Activated T-helper 17 cell treated with anti-CD3 and anti-CD28 coated beads, Interleukin-2, amount 50 U/mL, for 72 hours (primary cell): ENCODE results near the gene KRT12. TPM values are rescaled to one million over a fixed set of nuclear protein-coding genes. Genes with fewer than 3 reads are reported as not detected.

ENCODE experiments used
- ATAC-seq: fragments of 150-1000 bp; cut with Tn5 transposase; replicated peaks from 2 replicates; pipeline ENCODE4 v1.10.0; 2021; ENCODE audit warnings: mild to moderate bottlenecking, moderate library complexity
- H3K27ac Mint-ChIP-seq: one replicate; pipeline ENCODE4 v1.8.0; 2022; ENCODE audit warnings: mixed read lengths
- H3K27me3 Mint-ChIP-seq: one replicate; pipeline ENCODE4 v1.8.0; 2022; ENCODE audit warnings: mixed read lengths
- H3K36me3 Mint-ChIP-seq: one replicate; pipeline ENCODE4 v1.8.0; 2022; ENCODE audit warnings: low read depth, mild to moderate bottlenecking, mixed read lengths
- H3K4me1 Mint-ChIP-seq: one replicate; pipeline ENCODE4 v1.8.0; 2022; ENCODE audit warnings: mixed read lengths
- H3K4me3 Mint-ChIP-seq: one replicate; pipeline ENCODE4 v1.8.0; 2022; ENCODE audit warnings: mild to moderate bottlenecking, mixed read lengths
- H3K9me3 Mint-ChIP-seq: one replicate; pipeline ENCODE4 v1.8.0; 2022; ENCODE audit warnings: mixed read lengths
- total RNA-seq, 2 donors: library from RNA; stranded (reverse); gene quantifications; one replicate each; pipeline ENCODE4 v1.2.3, GENCODE V29; 2022

Gene KRT12
- not detected for total RNA-seq

DNA sequence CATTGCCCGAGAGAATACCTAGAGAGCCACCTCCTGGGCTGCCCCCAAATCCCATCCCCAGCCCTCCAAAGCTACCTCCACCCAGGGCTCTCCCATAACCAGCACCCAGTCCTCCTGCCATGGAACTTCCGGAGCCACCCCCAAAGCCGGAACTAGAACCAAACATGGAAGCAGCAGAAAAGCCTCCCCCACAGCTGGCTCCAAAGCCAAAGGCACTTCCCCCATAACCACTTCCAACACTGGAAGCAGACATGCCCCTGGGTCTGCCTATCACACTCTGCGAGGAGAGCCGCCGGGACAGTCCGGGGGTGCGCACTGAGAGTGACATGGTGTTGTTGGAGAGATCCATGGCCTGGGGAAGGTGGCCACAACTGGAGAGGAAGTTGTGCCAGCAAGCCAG, at the start of gene KRT12:
Gene KRT12 (minus strand): TSS at position 386 of the 400 bp plus-strand sequence. CDS start 37 bp downstream, at position 349.
- Mint-ChIP-seq H3K4me3 (no peak within 1 kb of the TSS), H3K27ac (no peak within 1 kb of the TSS), H3K27me3 (peaks cover 19% of the 10 kb centered on the region), H3K36me3 (no peaks in the 10 kb centered on the region), H3K4me1 (no peaks in the 10 kb centered on the region), H3K9me3 (no peaks in the 10 kb centered on the region)
- no peak for ATAC-seq

DNA sequence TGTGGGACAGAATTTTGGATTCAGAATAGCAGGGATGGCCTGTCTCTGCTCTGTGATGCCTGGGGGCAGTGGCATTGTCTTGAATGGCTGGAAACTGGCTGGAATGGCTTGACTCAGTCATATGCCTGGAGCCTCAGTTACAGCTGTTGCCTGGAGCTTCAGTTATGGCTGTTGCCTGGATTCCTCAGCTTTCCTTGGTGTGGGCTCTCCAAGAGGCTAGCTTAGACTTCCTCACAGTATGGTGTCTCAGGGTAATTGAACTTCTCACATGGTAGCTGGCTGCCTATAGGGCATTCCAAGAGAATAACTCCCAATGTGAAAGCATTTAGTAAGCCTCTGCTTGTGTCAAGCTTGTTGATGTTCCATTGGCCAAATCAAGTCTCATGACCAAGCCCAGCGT, 49.3 kb upstream of the KRT12 start:
- H3K27me3 Mint-ChIP-seq: peaks cover 6% of the 10 kb centered on the region

DNA sequence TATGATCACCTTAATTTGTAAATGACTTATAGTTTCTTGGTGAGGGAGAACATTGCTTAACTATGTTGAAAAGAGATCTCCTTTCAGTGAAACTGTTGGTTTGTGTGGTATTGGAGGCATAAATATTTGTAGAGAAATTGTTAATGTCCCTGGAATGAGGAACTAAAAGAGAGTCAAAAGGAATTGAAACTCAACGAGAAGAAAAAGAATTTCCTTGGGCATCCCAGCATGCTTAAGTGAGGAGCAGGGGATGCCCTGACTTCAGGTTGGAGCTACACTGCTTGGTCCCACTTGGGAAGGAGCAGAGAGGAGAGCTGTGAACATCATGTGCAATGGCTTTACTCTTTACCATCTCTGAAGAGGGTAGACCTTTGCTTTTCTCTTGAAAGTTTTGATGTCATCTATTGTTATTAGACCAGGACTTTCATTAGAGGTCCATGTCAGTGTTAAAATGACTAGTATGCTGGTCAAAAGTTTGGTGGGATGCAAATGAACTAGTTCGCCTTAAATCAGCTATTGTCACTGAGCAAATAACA, 48.8 kb upstream of the KRT12 start:
- peak; percentile 20 for ATAC-seq
- Mint-ChIP-seq H3K36me3 (no peaks in the 10 kb centered on the region), H3K9me3 (no peaks in the 10 kb centered on the region), H3K27me3 (peaks cover 6% of the 10 kb centered on the region), H3K4me1 (peaks cover 3% of the 10 kb centered on the region), H3K27ac (peak overlapping the region; percentile 86), H3K4me3 (no peak overlapping the region)

More for the DNA sequence above, 49.3 kb upstream of the KRT12 start:
- no peak for ATAC-seq
- Mint-ChIP-seq H3K4me1 (peaks cover 3% of the 10 kb centered on the region), H3K36me3 (no peaks in the 10 kb centered on the region), H3K9me3 (no peaks in the 10 kb centered on the region), H3K4me3 (no peak overlapping the region), H3K27ac (no peak overlapping the region)

DNA sequence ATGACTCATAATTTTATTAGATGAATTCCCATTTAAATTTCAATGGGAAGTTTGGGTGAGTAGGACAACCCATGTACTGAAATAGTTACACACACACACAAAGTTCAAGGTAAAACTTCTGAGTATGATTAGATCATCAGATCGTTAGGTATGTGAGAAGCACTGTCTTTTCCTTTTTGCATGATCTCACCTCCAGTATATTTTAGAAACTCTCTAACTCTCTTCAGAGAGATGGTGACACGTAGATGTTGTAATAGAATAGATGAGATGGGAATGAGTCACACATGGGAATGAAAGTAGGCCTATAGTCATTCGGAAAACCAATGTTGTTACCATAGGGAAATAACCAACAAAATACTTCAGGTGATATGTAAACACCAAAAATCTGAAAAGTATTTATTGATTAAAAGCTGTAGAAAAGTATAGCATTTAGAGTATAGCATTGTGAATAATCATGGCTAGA, 48.2 kb upstream of the KRT12 start:
- ATAC-seq: peak; percentile 99
- peaks cover 3% of the 10 kb centered on the region for H3K4me1 Mint-ChIP-seq

DNA sequence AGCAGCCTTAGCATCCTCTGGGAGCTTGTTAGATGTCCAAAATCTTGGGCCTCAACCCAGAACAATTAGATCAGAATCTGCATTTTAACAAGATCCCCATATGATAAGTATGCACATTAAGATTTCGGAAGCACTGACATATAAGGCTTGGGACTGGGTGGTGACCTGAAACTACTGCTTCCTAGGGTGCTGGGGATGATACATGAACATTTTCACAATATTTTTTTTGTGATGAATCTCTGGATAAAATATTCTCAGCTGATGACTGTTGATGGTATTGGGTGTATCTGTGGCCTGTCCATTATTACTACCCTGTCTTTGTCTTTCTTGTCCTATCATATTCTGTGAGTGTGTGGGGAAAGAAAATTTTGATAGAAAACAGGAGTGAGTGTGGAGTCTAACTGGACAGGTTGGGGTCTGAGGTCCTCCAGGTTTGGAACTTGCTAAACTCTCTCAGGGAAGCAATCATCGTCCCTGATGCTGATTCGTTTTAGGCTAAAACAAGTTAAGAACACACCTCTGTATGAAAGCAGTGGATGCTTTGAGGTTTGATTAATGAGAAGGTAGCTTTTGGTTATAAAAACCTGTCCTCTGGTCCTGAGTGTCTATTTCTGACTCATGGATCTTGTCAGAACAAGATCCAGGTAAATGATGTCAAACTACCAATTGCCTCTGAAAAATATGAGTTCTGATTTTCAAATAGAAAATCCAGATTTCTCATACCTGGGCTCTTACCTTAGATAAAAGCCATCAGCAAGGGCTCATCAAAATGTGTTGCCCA, 47.2 kb upstream of the KRT12 start:
- no peak overlapping the region for H3K4me3 Mint-ChIP-seq
- peaks cover 3% of the 10 kb centered on the region for H3K4me1 Mint-ChIP-seq
- H3K36me3 Mint-ChIP-seq: no peaks in the 10 kb centered on the region

More for the DNA sequence above, 48.2 kb upstream of the KRT12 start:
- Mint-ChIP-seq H3K4me3 (no peak overlapping the region), H3K36me3 (no peaks in the 10 kb centered on the region), H3K27me3 (peaks cover 6% of the 10 kb centered on the region), H3K27ac (peak overlapping the region; percentile 86), H3K9me3 (no peaks in the 10 kb centered on the region)

DNA sequence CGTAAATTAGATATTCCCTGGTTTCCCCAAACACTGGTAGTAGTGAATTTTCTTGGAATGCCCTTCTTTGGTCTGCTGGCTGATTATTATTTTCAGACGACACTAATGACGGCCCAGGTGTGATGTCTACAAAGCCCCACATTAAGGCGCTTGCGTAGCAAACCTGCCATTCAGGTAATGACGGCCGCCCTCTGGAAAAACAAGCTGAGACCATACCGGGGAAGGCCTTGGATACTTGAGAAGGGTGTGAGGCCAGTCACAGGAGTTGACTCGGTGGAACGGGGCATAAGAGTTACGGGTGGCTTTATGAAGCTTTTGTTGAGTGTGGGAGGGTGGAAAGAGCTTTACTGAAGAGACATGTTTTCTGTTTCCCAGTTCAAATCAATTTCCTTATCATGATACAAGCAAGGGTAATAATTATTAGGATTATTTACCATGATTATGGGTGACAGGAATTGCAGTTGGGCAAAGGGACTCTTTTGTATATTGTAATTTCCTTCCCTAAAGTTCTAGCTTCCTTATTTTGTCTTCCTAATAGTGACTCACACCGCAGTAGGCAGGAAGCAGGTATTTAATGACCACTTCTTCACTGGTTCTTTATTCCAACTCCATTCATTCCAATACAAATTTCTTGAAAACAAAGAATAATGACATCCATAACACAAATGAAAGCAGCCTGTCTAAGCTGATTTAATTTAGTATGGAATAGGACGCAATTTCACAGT, 45.6 kb upstream of the KRT12 start:
- H3K4me3 Mint-ChIP-seq: no peak overlapping the region
- H3K36me3 Mint-ChIP-seq: no peaks in the 10 kb centered on the region

More for the DNA sequence above, 47.2 kb upstream of the KRT12 start:
- Mint-ChIP-seq H3K27ac (no peak overlapping the region), H3K9me3 (no peaks in the 10 kb centered on the region), H3K27me3 (peaks cover 6% of the 10 kb centered on the region)
- ATAC-seq: no peak

DNA sequence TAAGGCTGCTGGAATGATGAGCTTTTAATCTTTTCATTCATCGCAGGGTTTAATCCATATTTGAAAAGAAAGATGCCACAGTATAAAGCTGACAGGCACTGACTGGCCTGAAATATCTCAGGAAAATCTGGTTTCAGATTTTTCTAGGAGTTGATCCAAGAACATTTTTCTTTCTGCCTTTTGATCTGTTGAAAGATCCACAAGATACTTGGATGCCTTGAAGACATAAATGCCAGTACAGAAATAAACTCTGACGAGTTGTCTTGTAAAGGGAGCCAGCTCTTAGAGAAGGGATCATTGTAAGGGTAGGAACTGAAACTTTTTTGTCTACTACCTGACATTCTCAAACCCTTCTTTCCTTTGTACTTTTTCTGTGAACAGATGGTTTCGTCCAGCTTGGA, 43.4 kb upstream of the KRT12 start:
- ATAC-seq: no peak
- H3K9me3 Mint-ChIP-seq: no peaks in the 10 kb centered on the region
- no peak overlapping the region for H3K27ac Mint-ChIP-seq
- H3K36me3 Mint-ChIP-seq: no peaks in the 10 kb centered on the region
- H3K4me1 Mint-ChIP-seq: no peaks in the 10 kb centered on the region
- H3K27me3 Mint-ChIP-seq: peaks cover 14% of the 10 kb centered on the region
- no peak overlapping the region for H3K4me3 Mint-ChIP-seq

More for the DNA sequence above, 45.6 kb upstream of the KRT12 start:
- no peak for ATAC-seq
- no peaks in the 10 kb centered on the region for H3K9me3 Mint-ChIP-seq
- H3K4me1 Mint-ChIP-seq: peaks cover 3% of the 10 kb centered on the region
- H3K27ac Mint-ChIP-seq: no peak overlapping the region
- H3K27me3 Mint-ChIP-seq: peaks cover 10% of the 10 kb centered on the region

DNA sequence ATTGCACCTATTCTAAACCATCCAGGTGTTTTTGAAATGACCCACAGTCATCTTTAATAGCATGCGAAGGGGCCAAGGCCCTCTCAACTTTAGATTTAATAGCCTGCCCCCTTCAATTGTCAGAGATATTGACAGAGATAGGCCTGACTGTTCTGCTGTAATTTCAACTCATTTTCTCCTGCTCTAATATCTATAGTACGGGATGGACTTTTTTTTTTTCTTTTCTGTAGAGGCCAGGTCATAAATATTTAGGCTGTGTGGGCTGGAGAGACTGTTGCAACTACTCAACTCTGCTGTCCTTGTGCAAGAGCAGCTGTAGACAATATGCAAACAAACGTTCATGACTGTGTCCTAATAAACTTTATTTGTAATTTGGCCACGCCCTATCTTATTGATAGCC, 42.7 kb upstream of the KRT12 start:
- Mint-ChIP-seq H3K9me3 (no peaks in the 10 kb centered on the region), H3K27ac (no peak overlapping the region), H3K36me3 (no peaks in the 10 kb centered on the region), H3K4me3 (no peak overlapping the region), H3K27me3 (peaks cover 16% of the 10 kb centered on the region), H3K4me1 (no peaks in the 10 kb centered on the region)
- ATAC-seq: no peak

DNA sequence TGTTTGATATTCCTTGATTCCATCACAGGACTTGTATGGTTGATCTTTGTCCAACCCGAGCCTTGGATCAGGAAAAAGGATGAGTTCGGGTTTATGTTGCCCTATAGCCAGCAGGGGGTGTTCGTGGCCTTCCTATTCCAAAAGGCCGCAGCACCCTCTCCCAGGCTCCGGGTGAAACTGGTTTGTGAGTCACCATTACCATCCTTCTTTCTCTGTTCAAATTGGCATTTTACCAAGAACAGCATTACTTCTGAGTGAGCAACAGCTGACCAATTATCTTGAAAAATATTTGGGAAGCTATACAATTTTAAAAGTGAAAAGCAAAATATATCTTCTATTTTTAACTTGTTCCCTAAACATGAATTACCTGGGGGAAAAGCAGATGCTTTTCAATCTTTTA, 42.3 kb upstream of the KRT12 start:
- H3K27me3 Mint-ChIP-seq: peaks cover 20% of the 10 kb centered on the region
- H3K36me3 Mint-ChIP-seq: no peaks in the 10 kb centered on the region

DNA sequence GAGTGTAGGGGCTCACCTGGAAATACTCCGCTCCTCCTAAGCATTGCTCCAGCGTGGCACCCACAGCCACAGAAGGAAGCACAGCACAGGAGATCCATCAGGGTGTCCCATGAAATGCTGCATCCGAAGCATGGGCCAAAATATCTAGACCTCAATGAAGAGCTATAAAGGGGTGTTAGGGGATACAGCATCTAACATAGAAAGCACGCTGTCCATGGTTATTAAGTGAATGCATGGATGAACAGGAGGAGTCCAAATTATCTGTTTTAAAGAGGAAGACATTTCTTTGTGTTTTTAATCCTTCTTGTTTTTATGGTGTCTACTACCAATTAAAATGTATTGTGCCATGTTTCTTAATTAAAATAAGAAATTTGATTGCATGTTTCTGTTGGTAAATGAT, 39.6 kb upstream of the KRT12 start:
- peaks cover 20% of the 10 kb centered on the region for H3K27me3 Mint-ChIP-seq
- H3K4me1 Mint-ChIP-seq: no peaks in the 10 kb centered on the region
- no peaks in the 10 kb centered on the region for H3K9me3 Mint-ChIP-seq
- H3K4me3 Mint-ChIP-seq: no peak overlapping the region
- no peaks in the 10 kb centered on the region for H3K36me3 Mint-ChIP-seq
- no peak overlapping the region for H3K27ac Mint-ChIP-seq
- ATAC-seq: no peak

More for the DNA sequence above, 42.3 kb upstream of the KRT12 start:
- H3K4me3 Mint-ChIP-seq: no peak overlapping the region
- no peaks in the 10 kb centered on the region for H3K9me3 Mint-ChIP-seq
- no peak overlapping the region for H3K27ac Mint-ChIP-seq
- peak; percentile 98 for ATAC-seq
- H3K4me1 Mint-ChIP-seq: no peaks in the 10 kb centered on the region

DNA sequence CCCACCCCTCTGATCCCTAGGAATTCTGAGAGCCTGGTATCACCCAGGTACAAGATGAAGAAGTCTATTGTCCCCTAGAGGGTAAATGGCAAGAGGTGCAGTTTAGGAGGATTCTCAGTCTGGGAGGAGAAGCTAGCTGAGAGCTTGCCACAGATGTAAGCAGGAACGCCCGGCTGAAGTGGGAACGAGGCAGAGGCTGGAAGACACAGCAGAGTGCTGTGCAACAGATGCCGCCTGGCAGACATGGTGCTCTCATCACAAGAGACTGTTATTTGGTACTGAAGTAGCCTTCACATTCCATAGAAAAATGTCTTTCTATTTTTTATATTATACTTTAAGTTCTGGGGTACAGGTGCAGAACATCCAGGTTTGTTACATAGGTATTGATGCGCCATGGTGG, 38.3 kb upstream of the KRT12 start:
- Mint-ChIP-seq H3K36me3 (no peaks in the 10 kb centered on the region), H3K4me3 (no peak overlapping the region), H3K9me3 (no peaks in the 10 kb centered on the region), H3K27me3 (peaks cover 25% of the 10 kb centered on the region), H3K4me1 (no peaks in the 10 kb centered on the region), H3K27ac (no peak overlapping the region)
- ATAC-seq: no peak

DNA sequence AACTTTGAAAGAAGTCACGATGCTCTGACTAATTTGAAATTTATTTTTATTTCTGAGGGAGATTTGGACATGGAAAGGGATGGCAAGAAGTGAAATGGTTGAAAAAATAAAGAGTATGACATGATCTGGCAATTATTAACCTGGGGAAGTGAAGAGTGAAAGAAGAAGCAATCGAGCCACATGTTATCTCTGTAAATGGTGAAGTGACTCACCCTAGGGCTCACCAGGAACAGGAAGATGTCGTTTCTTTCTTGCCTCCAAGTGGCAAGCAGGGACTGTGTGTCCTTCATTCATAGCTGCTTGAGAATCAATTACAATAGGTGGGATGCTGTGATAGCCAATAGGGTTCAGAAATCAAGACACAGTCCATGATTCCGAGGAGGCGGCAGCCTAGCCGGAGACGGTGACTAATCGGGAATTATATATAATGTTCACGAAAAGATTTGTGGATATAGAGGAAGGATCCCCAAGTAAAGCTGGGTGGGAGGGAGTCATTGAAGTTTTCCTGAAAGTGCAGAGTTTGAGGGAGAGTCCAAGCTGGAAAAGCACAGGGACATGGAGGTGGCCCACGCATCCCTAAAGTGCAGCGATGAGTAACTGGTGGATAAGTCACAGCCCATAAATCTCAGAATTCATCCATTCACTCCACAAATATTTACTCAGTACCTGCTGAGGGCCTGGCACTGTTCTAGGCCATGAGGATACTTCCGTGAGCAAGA, 36.3 kb upstream of the KRT12 start:
- no peaks in the 10 kb centered on the region for H3K36me3 Mint-ChIP-seq
- H3K4me1 Mint-ChIP-seq: no peaks in the 10 kb centered on the region
- no peak overlapping the region for H3K27ac Mint-ChIP-seq
- no peak for ATAC-seq
- no peaks in the 10 kb centered on the region for H3K9me3 Mint-ChIP-seq
- H3K27me3 Mint-ChIP-seq: peaks cover 33% of the 10 kb centered on the region
- H3K4me3 Mint-ChIP-seq: no peak overlapping the region

DNA sequence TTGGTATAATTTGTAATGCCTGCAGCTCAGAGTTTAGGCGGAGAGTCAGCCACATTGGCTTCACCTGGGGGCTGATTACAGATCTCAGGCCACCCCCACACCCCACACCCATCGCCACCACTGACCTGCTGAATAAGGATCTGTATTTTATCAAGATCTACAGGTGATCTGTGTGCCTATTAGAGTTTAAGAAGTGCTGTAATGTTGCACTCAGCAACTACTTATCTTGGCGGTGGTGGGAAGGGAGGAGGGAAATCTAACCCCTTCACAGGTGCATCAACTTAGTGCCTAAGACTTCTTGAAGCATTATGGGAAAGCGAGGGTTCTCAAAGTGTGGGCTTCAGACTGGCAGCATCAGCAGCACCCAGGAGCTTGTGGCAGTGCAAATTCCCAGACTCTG, 35.5 kb upstream of the KRT12 start:
- Mint-ChIP-seq H3K27ac (no peak overlapping the region), H3K4me3 (no peak overlapping the region)

DNA sequence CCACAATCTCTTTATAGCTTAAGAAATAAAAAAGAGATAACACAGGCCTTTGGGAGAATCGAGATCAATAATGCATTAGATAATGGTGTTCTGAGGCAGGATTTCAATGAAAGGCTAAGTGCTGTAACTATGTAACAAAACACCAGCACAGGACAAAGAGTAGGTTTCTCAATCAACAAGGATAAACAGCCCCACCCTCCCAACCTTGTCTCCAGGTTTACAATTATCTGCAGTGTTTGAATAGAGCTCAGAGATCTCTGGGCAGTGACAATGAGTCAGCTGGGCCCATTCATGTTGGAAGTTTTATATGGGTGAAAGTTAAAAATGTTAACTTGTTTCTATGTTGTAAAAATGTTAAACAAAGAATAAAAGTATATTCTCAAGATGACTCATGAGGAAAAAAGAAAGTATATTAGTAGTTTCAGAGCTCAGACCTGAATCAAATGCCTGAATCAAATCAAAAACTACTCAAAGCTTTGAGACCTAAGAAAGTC, 35.0 kb upstream of the KRT12 start:
- Mint-ChIP-seq H3K4me1 (no peaks in the 10 kb centered on the region), H3K36me3 (no peaks in the 10 kb centered on the region), H3K4me3 (no peak overlapping the region), H3K9me3 (no peaks in the 10 kb centered on the region), H3K27me3 (peaks cover 32% of the 10 kb centered on the region), H3K27ac (no peak overlapping the region)
- ATAC-seq: peak; percentile 67

More for the DNA sequence above, 35.5 kb upstream of the KRT12 start:
- ATAC-seq: no peak
- H3K27me3 Mint-ChIP-seq: peaks cover 32% of the 10 kb centered on the region
- H3K4me1 Mint-ChIP-seq: no peaks in the 10 kb centered on the region
- no peaks in the 10 kb centered on the region for H3K36me3 Mint-ChIP-seq
- no peaks in the 10 kb centered on the region for H3K9me3 Mint-ChIP-seq
